ENCODE measurements around the gene DHRS7B.
"Not testable (repeated sequence)": the region's sequence is repeated elsewhere in the genome, so short reads cannot be mapped to it uniquely, and the experiment has no call there.

DHRS7B gene

GRCh38 chr17:21126645-21127508, at the start of gene DHRS7B:
Gene DHRS7B (plus strand): TSS chr17:21126964. CDS start chr17:21126972, 8 bp downstream.
- peak; percentile 95 for DNase-seq (ENCODE audit: low read depth)

GRCh38 chr17:21077281-21077680, 49.5 kb upstream of the DHRS7B start:
- no peak for DNase-seq (ENCODE audit: low read depth)

- DNase-seq (ENCODE audit: low read depth): no peak
Measured at GRCh38 chr17:21078016-21078780, 48.6 kb upstream of the DHRS7B start.

- DNase-seq (ENCODE audit: low read depth): no peak
Measured at GRCh38 chr17:21079196-21079595, 47.6 kb upstream of the DHRS7B start.

- no peak for DNase-seq (ENCODE audit: low read depth)
Measured at GRCh38 chr17:21082001-21082436, 44.7 kb upstream of the DHRS7B start.

GRCh38 chr17:21085280-21085679, 41.5 kb upstream of the DHRS7B start:
- DNase-seq (ENCODE audit: low read depth): not testable (repeated sequence)

- DNase-seq (ENCODE audit: low read depth): no peak
Measured at GRCh38 chr17:21085707-21086106, 41.1 kb upstream of the DHRS7B start.

GRCh38 chr17:21089145-21089544, 37.6 kb upstream of the DHRS7B start:
- DNase-seq (ENCODE audit: low read depth): no peak

- no peak for DNase-seq (ENCODE audit: low read depth)
Measured at GRCh38 chr17:21089933-21090901, 36.5 kb upstream of the DHRS7B start.

GRCh38 chr17:21090902-21091618, 35.7 kb upstream of the DHRS7B start:
- DNase-seq (ENCODE audit: low read depth): no peak

GRCh38 chr17:21094298-21094704, 32.5 kb upstream of the DHRS7B start:
- DNase-seq (ENCODE audit: low read depth): no peak

- DNase-seq (ENCODE audit: low read depth): no peak
Measured at GRCh38 chr17:21095735-21096134, 31.0 kb upstream of the DHRS7B start.

- no peak for DNase-seq (ENCODE audit: low read depth)
Measured at GRCh38 chr17:21096874-21097273, 29.9 kb upstream of the DHRS7B start.

- DNase-seq (ENCODE audit: low read depth): peak; percentile 34
Measured at GRCh38 chr17:21098934-21099689, 27.7 kb upstream of the DHRS7B start.

GRCh38 chr17:21100636-21101035, 26.1 kb upstream of the DHRS7B start:
- DNase-seq (ENCODE audit: low read depth): no peak

GRCh38 chr17:21104608-21105007, 22.2 kb upstream of the DHRS7B start:
- no peak for DNase-seq (ENCODE audit: low read depth)

GRCh38 chr17:21105064-21105894, 21.5 kb upstream of the DHRS7B start:
- no peak for DNase-seq (ENCODE audit: low read depth)

- no peak for DNase-seq (ENCODE audit: low read depth)
Measured at GRCh38 chr17:21106316-21106715, 20.4 kb upstream of the DHRS7B start.

- not testable (repeated sequence) for DNase-seq (ENCODE audit: low read depth)
Measured at GRCh38 chr17:21107067-21107650, 19.6 kb upstream of the DHRS7B start.

All from stimulated activated CD8-positive, alpha-beta memory T cell treated with anti-CD3 and anti-CD28 coated beads, Interleukin-15, amount 100 ng/mL, for 24 hours (primary cell).